Stomach (tissue), 9 donors: ENCODE results near the gene DNTT. TPM values are rescaled to one million over a fixed set of nuclear protein-coding genes. Genes with fewer than 3 reads are reported as not detected.

Experiments used
- DNase-seq, 2 donors: peaks; one replicate each; pipeline versions ENCODE4 v3.0.0 to v3.0.0-alpha.2; 2013 to 2019
- H3K27ac ChIP-seq, 5 donors: fragments of 200-600 bp in 4 of 5; sonication (generic) in 4 of 5; one replicate each; pipeline ENCODE4 v1.5.1; 2013 to 2019; ENCODE audit warnings: mild to moderate bottlenecking in 1 of 5, moderate library complexity in 1 of 5
- H3K27me3 ChIP-seq, 3 donors: fragments of 200-600 bp; sonication (generic); one replicate each; pipeline ENCODE4 v1.5.1; 2017 to 2019; ENCODE audit warnings: mixed run types in 1 of 3
- H3K36me3 ChIP-seq, 4 donors: fragments of 200-600 bp; sonication (generic); 1 replicate in 3 of 4; 2 replicates in 1 of 4; pipeline ENCODE4 v1.5.1; 2016 to 2019
- H3K4me1 ChIP-seq, 4 donors: fragments of 200-600 bp; sonication (generic); one replicate each; pipeline ENCODE4 v1.5.1; 2016 to 2019
- H3K4me3 ChIP-seq, 4 donors: fragments of 200-600 bp; sonication (generic) in 3 of 4; one replicate each; pipeline ENCODE4 v1.5.1; 2016 to 2019; ENCODE audit warnings: mild to moderate bottlenecking in 1 of 4
- H3K9me3 ChIP-seq, 4 donors: fragments of 200-600 bp; sonication (generic); one replicate each; pipeline ENCODE4 v1.5.1; 2016 to 2019
- CTCF ChIP-seq, 7 experiments: fragments of 450-650 bp in 4 of 7; fragments of 200-600 bp in 3 of 7; sonication (generic) in 3 of 7; IDR thresholded peaks; one replicate each; pipeline ENCODE4 v1.5.1; 2016 to 2019; ENCODE audit warnings: antibody characterized with exemption in 7 of 7, control low read depth in 2 of 7, mild to moderate bottlenecking in 1 of 7
- EP300 ChIP-seq: sonication (generic); formaldehyde crosslinking; IDR thresholded peaks from one replicate; pipeline ENCODE4 v1.6.1; 2017; ENCODE audit warnings: antibody characterized with exemption
- POLR2A ChIP-seq, 4 donors: fragments of 450-650 bp; IDR thresholded peaks; one replicate each; pipeline ENCODE4 v1.6.1; 2016; ENCODE audit warnings: antibody characterized with exemption in 4 of 4, control low read depth in 2 of 4, mild to moderate bottlenecking in 1 of 4, moderate library complexity in 1 of 4
- POLR2AphosphoS5 ChIP-seq, 3 donors: sonication (generic); formaldehyde crosslinking; IDR thresholded peaks; one replicate each; pipeline ENCODE4 v1.6.1; 2016; ENCODE audit warnings: antibody characterized with exemption in 3 of 3
- WGBS, 5 donors: extraction: QIAGEN DNeasy Blood & Tissue Kit in 3 of 5; methylation state at CpG; one replicate each; pipeline versions ENCODE4 v1.1.5 to v1.1.7; 2013 to 2018; 5-methylcytosine and 5-hydroxymethylcytosine counted together
- intact Hi-C: fragments of 100-400 bp; cut with DNase I; formaldehyde crosslinking; loops from one replicate; pipeline ENCODE4 v1.15.1; 2023; ENCODE audit warnings: low total_unique reads
- polyA plus RNA-seq, 3 donors: library from polyadenylated mRNA; stranded (reverse); fragments of 200-250 nt; gene quantifications; one replicate each; pipeline ENCODE4 v1.2.3, GENCODE V29; 2013
- total RNA-seq, 5 donors: library from RNA; depleted of rRNA; stranded (reverse); fragments of >200 nt; gene quantifications; one replicate each; pipeline versions ENCODE4 v1.1.0 to v1.2.3, GENCODE V29; 2014 to 2016
- donor health status: healthy with polysubstance abuse.
- donor health status: Bipolar disorder and iron deficiency.
- donor health status: healthy.

Gene DNTT
- total and polyA plus RNA-seq, 8 donors = not detected

GRCh38 chr10:96285331-96285752, 18.9 kb upstream of the DNTT start:
- no peak overlapping the region for H3K4me3 ChIP-seq
- WGBS, 5 donors = 71 to 94% (median 81%) methylated on average over 8 of the region's 8 CpGs
- no peaks in the 10 kb centered on the region for H3K36me3 ChIP-seq
- no peak for DNase-seq
- H3K4me1 ChIP-seq = peaks cover 9 to 21% (median 17%) of the 10 kb centered on the region in 4 donors
- H3K27me3 ChIP-seq = no peaks in the 10 kb centered on the region
- H3K27ac ChIP-seq = no peak overlapping the region
- no peak for TF ChIP-seq POLR2AphosphoS5 (IDR thresholded peaks at IDR 0.05)
- TF ChIP-seq POLR2A (IDR thresholded peaks at IDR 0.05) = no peak
- no peak for TF ChIP-seq CTCF (IDR thresholded peaks at IDR 0.05)
- TF ChIP-seq EP300 = no peak
- H3K9me3 ChIP-seq = no peaks in the 10 kb centered on the region
- intact Hi-C loops = no loop called here

- intact Hi-C loops = no loop called here
- 11 to 23% (median 15%) methylated on average over 6 of the region's 6 CpGs for WGBS, 5 donors
- no peaks in the 10 kb centered on the region for H3K9me3 ChIP-seq
- H3K27me3 ChIP-seq = no peaks in the 10 kb centered on the region
- DNase-seq = peak; percentile 35 to 89
- H3K4me1 ChIP-seq = peaks cover 9 to 21% (median 17%) of the 10 kb centered on the region in 4 donors
- H3K27ac ChIP-seq = peak overlapping the region; percentile 58 to 81 (median 74)
- no peaks in the 10 kb centered on the region for H3K36me3 ChIP-seq
- peak overlapping the region in 1 of 4 donors; percentile 6 for H3K4me3 ChIP-seq
- TF ChIP-seq POLR2AphosphoS5 (IDR thresholded peaks at IDR 0.05) (peak; percentile 23 to 64 (median 36)), EP300 (no peak), POLR2A (IDR thresholded peaks at IDR 0.05) (no peak), CTCF (IDR thresholded peaks at IDR 0.05) (no peak)
These were observed 16.7 kb upstream of the DNTT start for GRCh38 chr10:96287392-96288105.

- no peaks in the 10 kb centered on the region for H3K36me3 ChIP-seq
- TF ChIP-seq POLR2A (IDR thresholded peaks at IDR 0.05) (no peak), CTCF (IDR thresholded peaks at IDR 0.05) (no peak)
- DNase-seq = no peak
- WGBS, 5 donors = 10 to 26% (median 19%) methylated on average over 5 of the region's 5 CpGs
- peak overlapping the region in 1 of 4 donors; percentile 6 for H3K4me3 ChIP-seq
- peaks cover 9 to 21% (median 17%) of the 10 kb centered on the region in 4 donors for H3K4me1 ChIP-seq
- H3K27me3 ChIP-seq = no peaks in the 10 kb centered on the region
- intact Hi-C loops = no loop called here
- H3K27ac ChIP-seq = peak overlapping the region in 4 of 5 donors; percentile 58 to 81 (median 68)
- H3K9me3 ChIP-seq = no peaks in the 10 kb centered on the region
These were observed 16.0 kb upstream of the DNTT start for GRCh38 chr10:96288151-96288621.

GRCh38 chr10:96289218-96289910, 14.9 kb upstream of the DNTT start:
- Histone ChIP-seq H3K27me3 (no peaks in the 10 kb centered on the region), H3K9me3 (no peaks in the 10 kb centered on the region), H3K4me1 (peaks cover 9 to 21% (median 17%) of the 10 kb centered on the region in 4 donors), H3K27ac (no peak overlapping the region), H3K36me3 (no peaks in the 10 kb centered on the region), H3K4me3 (no peak overlapping the region)
- no peak for DNase-seq
- no peak for TF ChIP-seq POLR2AphosphoS5 (IDR thresholded peaks at IDR 0.05)
- intact Hi-C loops = no loop called here
- 89 to 96% (median 93%) methylated on average over 9 of the region's 9 CpGs for WGBS, 5 donors
